ENCODE measurements around the gene CEACAM6.
A peak's percentile ranks its signal among the peaks of the same experiment; 100 is the strongest.

- TF ChIP-seq POLR2A (IDR thresholded peaks at IDR 0.05) (no peak), CTCF (IDR thresholded peaks at IDR 0.05) (peak; percentile 47 to 82 (median 68))
Observed at GRCh38 chr19:41792513-41793413, 37.4 kb downstream of the CEACAM6 start.
